ENCODE results near the gene DUOX2. TPM values are rescaled to one million over a fixed set of nuclear protein-coding genes. Genes with fewer than 3 reads are reported as not detected.

DUOX2 gene
- polyA plus RNA-seq, 1 experiment = not detected

- DNase-seq (ENCODE audit: low read depth, low spot score) = no peak
- TF ChIP-seq, protein P1, sequence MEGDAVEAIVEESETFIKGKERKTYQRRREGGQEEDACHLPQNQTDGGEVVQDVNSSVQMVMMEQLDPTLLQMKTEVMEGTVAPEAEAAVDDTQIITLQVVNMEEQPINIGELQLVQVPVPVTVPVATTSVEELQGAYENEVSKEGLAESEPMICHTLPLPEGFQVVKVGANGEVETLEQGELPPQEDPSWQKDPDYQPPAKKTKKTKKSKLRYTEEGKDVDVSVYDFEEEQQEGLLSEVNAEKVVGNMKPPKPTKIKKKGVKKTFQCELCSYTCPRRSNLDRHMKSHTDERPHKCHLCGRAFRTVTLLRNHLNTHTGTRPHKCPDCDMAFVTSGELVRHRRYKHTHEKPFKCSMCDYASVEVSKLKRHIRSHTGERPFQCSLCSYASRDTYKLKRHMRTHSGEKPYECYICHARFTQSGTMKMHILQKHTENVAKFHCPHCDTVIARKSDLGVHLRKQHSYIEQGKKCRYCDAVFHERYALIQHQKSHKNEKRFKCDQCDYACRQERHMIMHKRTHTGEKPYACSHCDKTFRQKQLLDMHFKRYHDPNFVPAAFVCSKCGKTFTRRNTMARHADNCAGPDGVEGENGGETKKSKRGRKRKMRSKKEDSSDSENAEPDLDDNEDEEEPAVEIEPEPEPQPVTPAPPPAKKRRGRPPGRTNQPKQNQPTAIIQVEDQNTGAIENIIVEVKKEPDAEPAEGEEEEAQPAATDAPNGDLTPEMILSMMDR (IDR thresholded peaks at IDR 0.05; ENCODE audit: low read depth, low read length) = no peak
- H3K9me3 ChIP-seq (ENCODE audit: control insufficient read depth, insufficient read depth, low read length) = no peaks in the 10 kb centered on the region
- peaks cover 42% of the 10 kb centered on the region for H3K27me3 ChIP-seq (ENCODE audit: control insufficient read depth, insufficient read depth, low read length)
- H3K4me3 ChIP-seq (ENCODE audit: low read depth, low read length) = no peak overlapping the region
- ChIA-PET POLR2A (no interaction called here), CTCF (interaction anchor here (3.3 kb wide), 1 partner anchor 16 kb away, joined by 22 read pairs; no protein-coding TSS in a partner anchor)
- no peak overlapping the region for H3K27ac ChIP-seq (ENCODE audit: low read depth, low read length)
Measured at GRCh38 chr15:45101749-45102148, 12.2 kb downstream of the DUOX2 start.

DNA sequence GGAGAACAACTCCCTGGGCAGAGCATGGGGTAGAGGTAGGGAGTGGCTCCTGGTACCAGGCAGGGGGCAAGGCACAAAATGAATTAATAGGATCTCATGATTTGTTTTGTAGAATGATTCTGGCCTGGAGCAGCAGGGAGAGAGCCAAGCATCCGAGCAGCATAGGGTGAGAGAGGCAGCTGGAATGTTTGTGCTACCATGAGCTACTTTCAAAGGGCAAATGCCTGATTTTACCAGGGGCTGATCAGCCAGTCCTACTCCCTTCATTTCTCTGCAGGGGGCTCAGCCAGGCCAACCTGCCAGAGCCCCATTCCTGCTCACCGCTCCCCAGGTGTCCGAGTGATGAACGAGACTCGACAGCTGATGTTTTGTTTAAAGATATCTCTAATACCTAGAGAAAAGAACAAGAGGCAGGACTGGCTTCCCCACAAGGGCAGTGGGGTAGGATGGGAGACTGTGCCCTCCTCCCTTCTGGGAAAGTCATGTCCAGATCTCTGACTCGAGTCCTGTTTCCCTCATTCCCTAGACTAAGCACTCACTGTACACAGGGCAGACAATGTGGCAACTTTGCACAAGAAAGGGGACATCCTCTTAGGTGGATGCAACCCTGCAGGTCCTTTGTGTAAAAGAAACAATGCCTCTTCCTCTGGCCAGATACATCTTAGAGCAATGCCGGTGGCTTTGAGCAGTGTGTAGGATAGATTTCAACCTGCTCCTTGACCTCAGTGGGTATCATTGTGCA, 12.9 kb downstream of the DUOX2 start:
- ChIA-PET POLR2A (no interaction called here), CTCF (interaction anchor here (3.3 kb wide), 1 partner anchor 17 kb away, joined by 22 read pairs; no protein-coding TSS in a partner anchor)
- Histone ChIP-seq H3K27me3 (ENCODE audit: control insufficient read depth, insufficient read depth, low read length) (peaks cover 37% of the 10 kb centered on the region), H3K4me3 (ENCODE audit: low read depth, low read length) (no peak overlapping the region), H3K27ac (ENCODE audit: low read depth, low read length) (no peak overlapping the region), H3K9me3 (ENCODE audit: control insufficient read depth, insufficient read depth, low read length) (no peaks in the 10 kb centered on the region)
- TF ChIP-seq, protein P1 (IDR thresholded peaks at IDR 0.05; ENCODE audit: low read depth, low read length) = no peak
- no peak for DNase-seq (ENCODE audit: low read depth, low spot score)

DNA sequence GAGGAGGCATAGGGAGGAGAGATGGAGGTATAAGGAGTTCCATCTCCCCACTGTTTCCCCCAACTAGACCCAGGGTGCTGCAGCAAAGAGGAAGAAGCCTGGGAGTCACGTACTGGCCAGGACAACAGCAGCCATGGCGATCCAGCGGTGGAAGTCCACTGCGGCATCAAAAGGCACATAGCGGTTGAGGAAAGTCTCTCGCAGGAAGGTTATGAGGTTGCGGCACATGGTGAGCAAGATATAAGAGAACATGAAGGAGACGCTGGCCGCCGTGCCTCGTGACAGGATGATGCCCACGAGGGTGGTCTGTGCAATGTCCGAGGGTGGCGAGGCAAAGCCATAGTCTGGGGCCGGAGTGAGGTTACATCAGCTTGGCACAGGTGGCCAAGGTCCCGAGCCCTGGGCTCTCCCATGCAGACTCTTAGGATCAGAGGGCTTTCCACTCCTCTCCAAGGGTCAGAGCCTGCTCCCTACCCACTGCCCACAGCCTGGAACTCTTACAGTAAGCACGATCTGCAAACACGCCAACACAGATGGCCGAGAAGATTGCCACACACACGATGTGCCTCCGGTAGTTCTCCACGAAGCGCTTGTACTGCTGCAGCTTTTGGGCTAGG, 14.3 kb downstream of the DUOX2 start:
- no peak for DNase-seq (ENCODE audit: low read depth, low spot score)
- ChIA-PET CTCF (no interaction called here), POLR2A (no interaction called here)
- Histone ChIP-seq H3K27ac (ENCODE audit: low read depth, low read length) (no peak overlapping the region), H3K9me3 (ENCODE audit: control insufficient read depth, insufficient read depth, low read length) (no peaks in the 10 kb centered on the region), H3K4me3 (ENCODE audit: low read depth, low read length) (no peak overlapping the region), H3K27me3 (ENCODE audit: control insufficient read depth, insufficient read depth, low read length) (peaks cover 40% of the 10 kb centered on the region)
- TF ChIP-seq, protein P1 (IDR thresholded peaks at IDR 0.05; ENCODE audit: low read depth, low read length) = no peak

GRCh38 chr15:45097466-45097865, 16.5 kb downstream of the DUOX2 start:
- Histone ChIP-seq H3K4me3 (ENCODE audit: low read depth, low read length) (no peak overlapping the region), H3K27me3 (ENCODE audit: control insufficient read depth, insufficient read depth, low read length) (peaks cover 41% of the 10 kb centered on the region), H3K27ac (ENCODE audit: low read depth, low read length) (no peak overlapping the region), H3K9me3 (ENCODE audit: control insufficient read depth, insufficient read depth, low read length) (no peaks in the 10 kb centered on the region)
- TF ChIP-seq, protein P1 (IDR thresholded peaks at IDR 0.05; ENCODE audit: low read depth, low read length) = no peak
- CTCF ChIA-PET = interaction anchor here (0.6 kb wide), 1 partner anchor 29 kb away, joined by 4 read pairs; no protein-coding TSS in a partner anchor
- DNase-seq (ENCODE audit: low read depth, low spot score) = no peak
- POLR2A ChIA-PET = no interaction called here

GRCh38 chr15:45095661-45096060, 18.3 kb downstream of the DUOX2 start:
- no peak for DNase-seq (ENCODE audit: low read depth, low spot score)
- Histone ChIP-seq H3K4me3 (ENCODE audit: low read depth, low read length) (no peak overlapping the region), H3K27ac (ENCODE audit: low read depth, low read length) (no peak overlapping the region), H3K27me3 (ENCODE audit: control insufficient read depth, insufficient read depth, low read length) (peaks cover 41% of the 10 kb centered on the region), H3K9me3 (ENCODE audit: control insufficient read depth, insufficient read depth, low read length) (no peaks in the 10 kb centered on the region)
- CTCF ChIA-PET = no interaction called here
- POLR2A ChIA-PET = no interaction called here
- TF ChIP-seq, protein P1 (IDR thresholded peaks at IDR 0.05; ENCODE audit: low read depth, low read length) = no peak
